Tibial artery (tissue), 4 donors: ENCODE measurements around the gene AGXT.

Experiments used
- DNase-seq, 2 donors: peaks; one replicate each; pipeline ENCODE4 v3.0.0-alpha.2; 2019
- H3K27ac ChIP-seq, 2 donors: fragments of 200-600 bp; sonication (generic) in 1 of 2; 1 replicate in 1 of 2; 2 replicates in 1 of 2; pipeline ENCODE4 v1.5.1; 2018 to 2019; ENCODE audit warnings: mild to moderate bottlenecking in 1 of 2
- H3K27me3 ChIP-seq, 2 donors: fragments of 200-600 bp; sonication (generic) in 1 of 2; one replicate each; pipeline versions ENCODE4 v1.5.1 to v1.6.0; 2016 to 2019
- H3K36me3 ChIP-seq, 3 donors: fragments of 200-600 bp; sonication (generic) in 2 of 3; one replicate each; pipeline ENCODE4 v1.5.1; 2016 to 2019; ENCODE audit warnings: mild to moderate bottlenecking in 2 of 3
- H3K4me1 ChIP-seq, 4 donors: fragments of 200-600 bp; sonication (generic) in 2 of 4; 1 replicate in 3 of 4; 2 replicates in 1 of 4; pipeline ENCODE4 v1.5.1; 2016 to 2019
- H3K4me3 ChIP-seq, 2 donors: fragments of 200-600 bp; sonication (generic) in 1 of 2; 1 replicate in 1 of 2; 2 replicates in 1 of 2; pipeline ENCODE4 v1.5.1; 2018 to 2019; ENCODE audit warnings: mild to moderate bottlenecking in 2 of 2
- H3K9me3 ChIP-seq, 3 donors: fragments of 200-600 bp; sonication (generic) in 1 of 3; one replicate each; pipeline ENCODE4 v1.5.1; 2016 to 2019
- CTCF ChIP-seq, 2 experiments: fragments of 200-600 bp in 1 of 2; fragments of 450-650 bp in 1 of 2; IDR thresholded peaks; one replicate each; pipeline ENCODE4 v1.5.1; 2017 to 2019; ENCODE audit warnings: antibody characterized with exemption in 2 of 2, mild to moderate bottlenecking in 1 of 2, moderate library complexity in 1 of 2
- intact Hi-C: fragments of 100-400 bp; cut with DNase I; formaldehyde crosslinking; loops from one replicate; pipeline ENCODE4 v1.15.0; 2023; ENCODE audit warnings: low total_unique reads

AGXT gene

DNA sequence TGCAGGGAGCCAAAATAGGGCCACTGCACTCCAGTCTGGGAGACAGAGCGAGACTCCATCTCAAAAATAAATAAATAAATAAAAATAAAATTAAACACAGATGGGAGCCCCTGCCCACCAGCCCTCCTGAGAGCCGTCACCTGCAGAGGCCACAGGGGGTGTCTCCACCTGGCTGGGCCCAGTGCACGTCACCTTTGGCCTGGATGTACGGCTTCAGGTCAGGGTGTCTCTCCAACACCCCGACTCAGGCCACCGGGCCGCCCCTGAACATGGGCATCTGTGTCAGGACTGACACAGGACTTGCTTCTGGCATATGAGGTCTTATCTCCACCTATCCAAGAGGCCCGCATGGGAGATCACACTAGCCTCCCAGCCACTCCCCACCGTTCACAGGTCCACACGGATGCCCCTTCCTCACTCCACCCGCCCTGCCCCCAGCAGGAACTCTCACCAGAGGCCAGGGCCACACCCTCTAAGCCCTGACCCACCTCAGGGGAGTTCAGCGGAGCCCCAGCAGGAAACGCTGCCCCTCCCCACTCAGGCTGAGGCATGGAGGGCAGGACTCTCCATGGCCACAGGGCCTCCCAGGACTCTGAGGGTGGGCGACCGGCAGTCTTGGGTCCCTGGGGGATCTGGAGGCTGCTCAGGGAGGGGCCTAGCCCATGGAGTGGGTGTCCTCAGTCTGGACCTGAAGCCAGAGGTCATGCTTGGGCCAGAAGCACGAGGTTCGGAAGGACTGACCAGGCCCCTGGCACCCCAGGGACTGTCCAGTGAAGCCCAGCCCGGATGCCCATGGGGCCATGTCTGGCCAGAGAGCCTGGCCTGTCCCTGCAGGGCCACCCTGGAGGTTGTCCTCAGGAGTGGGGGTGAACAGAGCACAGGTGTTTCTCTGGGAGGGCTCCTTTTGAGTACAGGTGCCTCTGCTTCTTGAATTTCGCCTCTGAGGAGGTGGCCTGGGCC is 35.9 kb downstream of the AGXT start:
- intact Hi-C loops: no loop called here
- Histone ChIP-seq H3K27ac (no peak overlapping the region), H3K36me3 (no peaks in the 10 kb centered on the region), H3K4me1 (peaks cover 0 to 6% (median 0%) of the 10 kb centered on the region in 4 donors), H3K27me3 (peaks cover 0 to 60% of the 10 kb centered on the region in 2 donors), H3K9me3 (peaks cover 0 to 4% (median 0%) of the 10 kb centered on the region in 3 donors), H3K4me3 (no peak overlapping the region)
- no peak for TF ChIP-seq CTCF (IDR thresholded peaks at IDR 0.05)
- no peak for DNase-seq

DNA sequence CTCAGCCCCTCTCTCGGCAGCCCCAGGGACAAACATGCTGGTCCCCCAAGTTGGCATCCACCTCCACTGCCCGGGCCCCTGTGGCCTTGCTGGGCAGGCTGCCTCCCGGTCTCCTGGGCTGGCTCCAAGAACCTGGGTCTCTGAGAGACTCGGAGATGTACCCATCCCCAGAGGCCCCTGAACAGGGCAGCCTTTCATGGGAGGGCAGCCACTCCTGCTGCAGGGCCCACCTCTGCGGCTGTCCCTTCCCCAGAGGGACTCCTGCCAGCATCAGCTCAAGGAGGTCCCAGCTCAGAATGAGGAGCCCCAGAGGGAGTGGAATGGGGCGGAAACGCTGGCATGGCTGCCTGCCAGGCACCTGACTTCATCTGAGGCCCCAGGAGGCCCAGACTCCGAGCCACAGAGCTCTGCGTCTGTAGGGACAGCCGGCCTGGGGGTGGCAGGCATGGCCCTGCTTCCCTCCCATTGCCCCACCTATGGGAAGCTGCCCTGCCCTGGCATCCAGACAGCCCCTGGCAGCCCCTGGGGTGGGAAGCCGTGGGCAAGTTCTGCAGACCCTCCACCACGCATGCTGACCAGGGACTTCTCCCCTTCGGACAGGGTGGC is 36.7 kb downstream of the AGXT start:
- DNase-seq: no peak
- Histone ChIP-seq H3K4me3 (no peak overlapping the region), H3K27me3 (peaks cover 0 to 64% of the 10 kb centered on the region in 2 donors), H3K4me1 (peaks cover 0 to 6% (median 0%) of the 10 kb centered on the region in 4 donors), H3K9me3 (peaks cover 0 to 4% (median 0%) of the 10 kb centered on the region in 3 donors), H3K36me3 (no peaks in the 10 kb centered on the region), H3K27ac (no peak overlapping the region)
- no peak for TF ChIP-seq CTCF (IDR thresholded peaks at IDR 0.05)
- intact Hi-C loops: no loop called here

- H3K36me3 ChIP-seq: no peaks in the 10 kb centered on the region
- no peak within 1 kb of the TSS for H3K4me3 ChIP-seq
- H3K27ac ChIP-seq: no peak within 1 kb of the TSS
- peaks cover 0 to 67% of the 10 kb centered on the region in 2 donors for H3K27me3 ChIP-seq
- intact Hi-C loops: no loop called here
- H3K9me3 ChIP-seq: no peaks in the 10 kb centered on the region
- TF ChIP-seq CTCF (IDR thresholded peaks at IDR 0.05): no peak
- no peak for DNase-seq
- peaks cover 0 to 6% (median 0%) of the 10 kb centered on the region in 4 donors for H3K4me1 ChIP-seq
Measured at GRCh38 chr2:240906141-240906910, 37.7 kb downstream of the AGXT start, which contains the start of gene CROCC2. CROCC2 (plus strand) TSS chr2:240906336; CDS start chr2:240906514, 178 bp downstream.

DNA sequence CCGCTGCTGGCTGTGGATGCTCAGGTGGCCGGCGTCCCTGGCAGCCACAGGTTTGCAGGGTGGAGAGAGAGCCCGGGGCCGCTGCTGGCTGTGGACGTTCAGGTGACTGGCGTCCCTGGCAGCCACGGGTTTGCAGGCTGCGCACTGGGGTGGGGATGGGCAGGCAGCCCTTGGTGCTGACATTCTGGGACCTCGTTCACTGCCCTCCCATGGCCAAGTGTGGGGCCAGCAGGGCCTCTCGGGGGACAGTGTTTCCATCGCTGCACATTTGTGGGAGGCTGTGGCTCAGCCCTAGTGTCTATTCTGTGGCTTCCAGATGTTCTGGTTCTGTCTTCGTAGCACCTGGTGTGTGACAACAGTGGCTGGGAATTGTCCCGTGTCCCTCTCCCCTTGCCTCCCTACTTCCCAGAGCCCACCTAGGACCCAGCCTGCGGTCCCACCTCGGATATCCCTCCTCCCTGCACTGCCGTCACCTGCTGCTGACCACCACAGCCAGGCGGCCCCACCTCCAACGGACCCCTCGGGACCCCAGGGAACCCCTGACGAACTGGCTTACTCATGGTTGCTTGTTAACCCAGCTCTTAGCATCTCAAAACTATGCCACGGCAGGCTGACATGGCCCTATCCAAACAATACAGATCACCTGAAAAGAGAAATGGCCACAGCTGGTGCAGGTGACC is 38.4 kb downstream of the AGXT start:
- Histone ChIP-seq H3K27me3 (peaks cover 0 to 72% of the 10 kb centered on the region in 2 donors), H3K9me3 (no peaks in the 10 kb centered on the region), H3K27ac (no peak overlapping the region), H3K36me3 (no peaks in the 10 kb centered on the region), H3K4me1 (peaks cover 0 to 6% (median 0%) of the 10 kb centered on the region in 4 donors), H3K4me3 (no peak overlapping the region)
- no peak for DNase-seq
- intact Hi-C loops: no loop called here
- TF ChIP-seq CTCF (IDR thresholded peaks at IDR 0.05): no peak
